Duodenal mucosa (tissue), 2 donors: Measurements from ENCODE around the gene TST.

Source experiments
- H3K27ac ChIP-seq: one replicate; pipeline ENCODE4 v1.7.0; 2013; ENCODE audit warnings: low read depth, low read length
- H3K27me3 ChIP-seq, 2 donors: one replicate each; pipeline ENCODE4 v1.7.0; 2013; ENCODE audit warnings: low read length in 2 of 2, control low read depth in 1 of 2; ENCODE audit not compliant: insufficient read depth in 2 of 2, control insufficient read depth in 1 of 2
- H3K36me3 ChIP-seq, 2 donors: one replicate each; pipeline ENCODE4 v1.7.0; 2013; ENCODE audit warnings: low read length in 2 of 2, control low read depth in 1 of 2; ENCODE audit not compliant: insufficient read depth in 2 of 2, control insufficient read depth in 1 of 2
- H3K4me1 ChIP-seq, 2 donors: one replicate each; pipeline ENCODE4 v1.7.0; 2013; ENCODE audit warnings: low read length in 2 of 2, control low read depth in 1 of 2; ENCODE audit not compliant: insufficient read depth in 2 of 2, control insufficient read depth in 1 of 2
- H3K4me3 ChIP-seq, 2 donors: one replicate each; pipeline ENCODE4 v1.7.0; 2013; ENCODE audit warnings: low read length in 2 of 2, low read depth in 1 of 2
- H3K9ac ChIP-seq, 2 donors: one replicate each; pipeline ENCODE4 v1.7.0; 2013; ENCODE audit warnings: low read length in 2 of 2, low read depth in 1 of 2
- H3K9me3 ChIP-seq, 2 donors: one replicate each; pipeline ENCODE4 v1.7.0; 2013; ENCODE audit warnings: low read length in 2 of 2, control low read depth in 1 of 2; ENCODE audit not compliant: control insufficient read depth in 1 of 2

The TST gene

GRCh38 chr22:37022483-37023337, 3.5 kb upstream of the TST start:
- Histone ChIP-seq H3K27me3 (no peaks in the 10 kb centered on the region), H3K4me1 (peaks cover 50 to 55% of the 10 kb centered on the region in 2 donors), H3K36me3 (peaks cover 14 to 30% of the 10 kb centered on the region in 2 donors), H3K27ac (peak overlapping the region; percentile 81), H3K9me3 (no peaks in the 10 kb centered on the region), H3K4me3 (peak overlapping the region in 1 of 2 donors; percentile 7), H3K9ac (peak overlapping the region; percentile 43 to 80)

GRCh38 chr22:37021710-37022482, 2.6 kb upstream of the TST start:
- H3K9ac ChIP-seq, result peak overlapping the region; percentile 43 to 80
- H3K27me3 ChIP-seq, result no peaks in the 10 kb centered on the region
- no peak overlapping the region for H3K4me3 ChIP-seq
- peaks cover 51 to 60% of the 10 kb centered on the region in 2 donors for H3K4me1 ChIP-seq
- H3K36me3 ChIP-seq, result peaks cover 8 to 26% of the 10 kb centered on the region in 2 donors
- no peaks in the 10 kb centered on the region for H3K9me3 ChIP-seq
- H3K27ac ChIP-seq, result peak overlapping the region; percentile 81

GRCh38 chr22:37021041-37021440, 1.8 kb upstream of the TST start:
- Histone ChIP-seq H3K4me1 (peaks cover 52 to 62% of the 10 kb centered on the region in 2 donors), H3K36me3 (peaks cover 2 to 18% of the 10 kb centered on the region in 2 donors), H3K9ac (no peak overlapping the region), H3K27ac (no peak overlapping the region), H3K27me3 (no peaks in the 10 kb centered on the region), H3K4me3 (peak overlapping the region; percentile 4 to 91), H3K9me3 (no peaks in the 10 kb centered on the region)

GRCh38 chr22:37020192-37020479, 889 bp upstream of the TST start:
- Histone ChIP-seq H3K9me3 (no peaks in the 10 kb centered on the region), H3K4me3 (peak overlapping the region; percentile 91), H3K9ac (peak overlapping the region; percentile 87 to 91), H3K4me1 (peaks cover 50 to 66% of the 10 kb centered on the region in 2 donors), H3K27me3 (no peaks in the 10 kb centered on the region), H3K27ac (peak overlapping the region; percentile 90), H3K36me3 (peaks cover 0 to 9% of the 10 kb centered on the region in 2 donors)

- Histone ChIP-seq H3K27ac (peak overlapping the region; percentile 90), H3K4me1 (peaks cover 57 to 75% of the 10 kb centered on the region in 2 donors), H3K9ac (peak overlapping the region; percentile 87 to 88), H3K9me3 (no peaks in the 10 kb centered on the region), H3K36me3 (peaks cover 0 to 6% of the 10 kb centered on the region in 2 donors), H3K4me3 (peak overlapping the region; percentile 85 to 91), H3K27me3 (no peaks in the 10 kb centered on the region)
Observed at GRCh38 chr22:37018815-37019308, 385 bp downstream of the TST start.

- Histone ChIP-seq H3K9ac (peak overlapping the region; percentile 87 to 88), H3K27me3 (no peaks in the 10 kb centered on the region), H3K4me1 (peaks cover 54 to 75% of the 10 kb centered on the region in 2 donors), H3K9me3 (no peaks in the 10 kb centered on the region), H3K27ac (peak overlapping the region; percentile 90), H3K4me3 (peak overlapping the region; percentile 85 to 91), H3K36me3 (peaks cover 0 to 6% of the 10 kb centered on the region in 2 donors)
Observed at GRCh38 chr22:37018086-37018814, 997 bp downstream of the TST start.

GRCh38 chr22:37017356-37017755, 1.9 kb downstream of the TST start:
- Histone ChIP-seq H3K27ac (peak overlapping the region; percentile 58), H3K4me3 (peak overlapping the region; percentile 85 to 91), H3K9ac (peak overlapping the region; percentile 87 to 88)

GRCh38 chr22:37016134-37016910, 2.9 kb downstream of the TST start:
- Histone ChIP-seq H3K27ac (no peak overlapping the region), H3K27me3 (no peaks in the 10 kb centered on the region), H3K4me1 (peaks cover 52 to 75% of the 10 kb centered on the region in 2 donors), H3K36me3 (peaks cover 0 to 6% of the 10 kb centered on the region in 2 donors), H3K4me3 (peak overlapping the region; percentile 85 to 91), H3K9ac (peak overlapping the region; percentile 87 to 88), H3K9me3 (no peaks in the 10 kb centered on the region)

More at GRCh38 chr22:37017356-37017755, 1.9 kb downstream of the TST start:
- Histone ChIP-seq H3K27me3 (no peaks in the 10 kb centered on the region), H3K9me3 (no peaks in the 10 kb centered on the region), H3K4me1 (peaks cover 52 to 75% of the 10 kb centered on the region in 2 donors), H3K36me3 (peaks cover 0 to 6% of the 10 kb centered on the region in 2 donors)

- Histone ChIP-seq H3K36me3 (peaks cover 0 to 8% of the 10 kb centered on the region in 2 donors), H3K9ac (peak overlapping the region; percentile 36 to 48), H3K4me1 (peaks cover 54 to 79% of the 10 kb centered on the region in 2 donors), H3K27ac (no peak overlapping the region), H3K4me3 (peak overlapping the region in 1 of 2 donors; percentile 32), H3K9me3 (no peaks in the 10 kb centered on the region), H3K27me3 (no peaks in the 10 kb centered on the region)
Observed at GRCh38 chr22:37015587-37015878, 3.7 kb downstream of the TST start.
